IMR-90 (cell line): Measurements from ENCODE around the gene NPHP4. TPM values are rescaled to one million over a fixed set of nuclear protein-coding genes. Genes with fewer than 3 reads are reported as not detected.

ENCODE experiments used
- ATAC-seq: fragments of 200-7000 bp; cut with Tn5 transposase; 2 replicates; pipeline ENCODE4 v1.9.1; 2020; ENCODE audit warnings: low read depth, mild to moderate bottlenecking, moderate library complexity
- BruUV-seq: library from RNA; stranded (reverse); fragments of 400-500 nt; replicated peaks from 2 replicates; lab custom pipeline; 2021; lab: Mats Ljungman, UMichigan
- CTCF ChIA-PET: fragments of 300-600 bp; formaldehyde crosslinking; extraction: SDS; loops from one replicate; lab custom pipeline; 2021; ENCODE audit warnings: antibody characterized with exemption; lab: Yijun Ruan, JAX
- POLR2A ChIA-PET: fragments of 300-600 bp; sonication (Branson Sonifier 250); formaldehyde crosslinking; loops from one replicate; lab custom pipeline; 2022; ENCODE audit warnings: antibody characterized with exemption; ENCODE audit not compliant: unreplicated experiment; lab: Charles Lee
- DNase-seq: peaks from one replicate; pipeline ENCODE4 v3.0.0; 2013
- H2AFZ ChIP-seq: replicated peaks from 2 replicates; pipeline ENCODE3; 2013; ENCODE audit warnings: low read length, mild to moderate bottlenecking; ENCODE audit not compliant: poor library complexity
- H2AK5ac ChIP-seq: 2 replicates; pipeline ENCODE4 v1.6.1; 2013; ENCODE audit warnings: low read depth, low read length, inconsistent platforms
- H2AK9ac ChIP-seq: replicated peaks from 2 replicates; pipeline ENCODE3; 2013; ENCODE audit warnings: mild to moderate bottlenecking, low read depth, low read length, moderate library complexity; ENCODE audit not compliant: poor library complexity
- H2BK120ac ChIP-seq: 2 replicates; pipeline ENCODE4 v1.6.1; 2013; ENCODE audit warnings: low read depth, low read length, inconsistent platforms
- H2BK15ac ChIP-seq: 3 replicates; pipeline ENCODE4 v1.6.1; 2013; ENCODE audit warnings: low read depth, low read length, inconsistent platforms
- H2BK20ac ChIP-seq: 2 replicates; pipeline ENCODE4 v1.6.1; 2013; ENCODE audit warnings: low read depth, mild to moderate bottlenecking, inconsistent platforms, low read length, moderate library complexity
- H2BK5ac ChIP-seq: 2 replicates; pipeline ENCODE4 v1.6.1; 2013; ENCODE audit warnings: mild to moderate bottlenecking, low read depth, low read length, inconsistent platforms; ENCODE audit not compliant: poor library complexity, severe bottlenecking
- H3K14ac ChIP-seq: replicated peaks from 2 replicates; pipeline ENCODE4 v1.6.1; 2013; ENCODE audit warnings: low read depth, low read length, inconsistent platforms
- H3K18ac ChIP-seq: 2 replicates; pipeline ENCODE4 v1.6.1; 2013; ENCODE audit warnings: low read depth, low read length, control low read depth
- H3K23ac ChIP-seq: 2 replicates; pipeline ENCODE4 v1.6.1; 2013; ENCODE audit warnings: low read depth, low read length, inconsistent platforms
- H3K27ac ChIP-seq: 2 replicates; pipeline ENCODE4 v1.5.1; 2013; ENCODE audit warnings: mild to moderate bottlenecking, control low read depth, low read length; ENCODE audit not compliant: insufficient read depth
- H3K27me3 ChIP-seq: 2 replicates; pipeline ENCODE4 v1.6.1; 2013; ENCODE audit warnings: low read length; ENCODE audit not compliant: control insufficient read depth, insufficient read depth
- H3K36me3 ChIP-seq: 2 replicates; pipeline ENCODE4 v1.6.1; 2013; ENCODE audit warnings: low read length, mixed read lengths; ENCODE audit not compliant: control insufficient read depth, insufficient read depth
- H3K4ac ChIP-seq: 2 replicates; pipeline ENCODE4 v1.6.1; 2013; ENCODE audit warnings: low read depth, low read length, inconsistent platforms
- H3K4me1 ChIP-seq: 2 replicates; pipeline ENCODE4 v1.6.1; 2013; ENCODE audit warnings: low read length, mixed read lengths; ENCODE audit not compliant: control insufficient read depth, insufficient read depth
- H3K4me2 ChIP-seq: 2 replicates; pipeline ENCODE4 v1.6.1; 2013; ENCODE audit warnings: low read depth, mild to moderate bottlenecking, control low read depth, low read length, moderate library complexity
- H3K4me3 ChIP-seq: 2 replicates; pipeline ENCODE4 v1.5.1; 2013; ENCODE audit warnings: low read depth, mild to moderate bottlenecking, control low read depth, low read length, moderate library complexity; ENCODE audit not compliant: insufficient read depth
- H3K56ac ChIP-seq: 2 replicates; pipeline ENCODE4 v1.6.1; 2013; ENCODE audit warnings: low read length, inconsistent platforms; ENCODE audit not compliant: insufficient read depth; ENCODE audit errors: extremely low read depth
- H3K79me1 ChIP-seq, 2 experiments: 2 replicates each; pipeline ENCODE4 v1.6.1; 2013; ENCODE audit warnings: low read length in 2 of 2, inconsistent platforms in 1 of 2, low read depth in 1 of 2
- H3K9ac ChIP-seq: 2 replicates; pipeline ENCODE4 v1.6.1; 2013; ENCODE audit warnings: low read depth, low read length, control low read depth
- H3K9me1 ChIP-seq: 2 replicates; pipeline ENCODE4 v1.6.1; 2013; ENCODE audit warnings: low read length, inconsistent platforms; ENCODE audit not compliant: insufficient read depth
- H3K9me3 ChIP-seq: 2 replicates; pipeline ENCODE4 v1.6.1; 2013; ENCODE audit warnings: low read length; ENCODE audit not compliant: control insufficient read depth, insufficient read depth
- H4K20me1 ChIP-seq: 2 replicates; pipeline ENCODE4 v1.6.1; 2013; ENCODE audit warnings: low read length, inconsistent platforms; ENCODE audit not compliant: insufficient read depth
- H4K5ac ChIP-seq: 2 replicates; pipeline ENCODE4 v1.6.1; 2013; ENCODE audit warnings: mild to moderate bottlenecking, low read depth, low read length, control low read depth
- H4K8ac ChIP-seq, 2 experiments: 2 replicates each; pipeline ENCODE4 v1.6.1; 2013; ENCODE audit warnings: low read depth in 2 of 2, low read length in 2 of 2, control low read depth in 1 of 2, inconsistent platforms in 1 of 2
- H4K91ac ChIP-seq: 2 replicates; pipeline ENCODE4 v1.6.1; 2013; ENCODE audit warnings: low read depth, low read length, inconsistent platforms; ENCODE audit not compliant: insufficient read depth
- BHLHE40 ChIP-seq: fragments of 150-350 bp; IDR thresholded peaks from 2 replicates; pipeline ENCODE4 v1.6.1; 2016; ENCODE audit warnings: mild to moderate bottlenecking, low read depth, low read length
- CEBPB ChIP-seq: IDR thresholded peaks from 2 replicates; pipeline ENCODE4 v1.6.1; 2012; ENCODE audit warnings: low read depth, low read length, improper control_type of control experiment
- CHD1 ChIP-seq: IDR thresholded peaks from 2 replicates; pipeline ENCODE4 v1.6.1; 2012; ENCODE audit warnings: low read depth, low read length, improper control_type of control experiment
- FOS ChIP-seq: fragments of 150-350 bp; IDR thresholded peaks from 2 replicates; pipeline ENCODE4 v1.6.1; 2016; ENCODE audit warnings: low read depth, low read length
- MAFK ChIP-seq: IDR thresholded peaks from 2 replicates; pipeline ENCODE4 v1.6.1; 2012; ENCODE audit warnings: low read depth, low read length, improper control_type of control experiment
- MAZ ChIP-seq: IDR thresholded peaks from 2 replicates; pipeline ENCODE4 v1.6.1; 2012; ENCODE audit warnings: low read depth, mild to moderate bottlenecking, low read length, improper control_type of control experiment, moderate library complexity, borderline replicate concordance
- MXI1 ChIP-seq: IDR thresholded peaks from 2 replicates; pipeline ENCODE4 v1.6.1; 2012; ENCODE audit warnings: low read depth, mild to moderate bottlenecking, low read length, moderate library complexity, borderline replicate concordance
- NFE2L2 ChIP-seq: fragments of 150-350 bp; IDR thresholded peaks from 2 replicates; pipeline ENCODE4 v1.6.1; 2016; ENCODE audit warnings: low read depth, mild to moderate bottlenecking, low read length
- POLR2A ChIP-seq: IDR thresholded peaks from 2 replicates; pipeline ENCODE4 v1.6.1; 2012; ENCODE audit warnings: mild to moderate bottlenecking, low read depth, low read length
- RAD21 ChIP-seq: IDR thresholded peaks from 2 replicates; pipeline ENCODE4 v1.6.1; 2012; ENCODE audit warnings: low read length, improper control_type of control experiment
- RCOR1 ChIP-seq: IDR thresholded peaks from 2 replicates; pipeline ENCODE4 v1.6.1; 2012; ENCODE audit warnings: mild to moderate bottlenecking, low read length, improper control_type of control experiment; ENCODE audit not compliant: insufficient replicate concordance
- RFX5 ChIP-seq: IDR thresholded peaks from 2 replicates; pipeline ENCODE4 v1.8.0; 2012; ENCODE audit warnings: low read depth, mild to moderate bottlenecking, low read length, moderate library complexity
- SMC3 ChIP-seq: fragments of 150-350 bp; IDR thresholded peaks from 2 replicates; pipeline ENCODE4 v1.6.1; 2016; ENCODE audit warnings: low read depth, mild to moderate bottlenecking, antibody characterized with exemption, low read length, moderate library complexity
- WGBS, 2 experiments: methylation state at CpG; one replicate each; pipeline versions ENCODE4 v1.1.5 to v1.1.7; 2013; ENCODE audit warnings: missing lambda C conversion rate in 2 of 2; ENCODE audit not compliant: insufficient read length in 1 of 2; ENCODE audit errors: extremely low coverage in 2 of 2; 5-methylcytosine and 5-hydroxymethylcytosine counted together
- dilution Hi-C: fragments of 300-500 bp; cut with HindIII; formaldehyde crosslinking; loops from one replicate; pipeline ENCODE4 v1.14.3; 2018; ENCODE audit warnings: low sequenced_read_pairs; ENCODE audit not compliant: unreplicated experiment
- in situ Hi-C: fragments of 300-500 bp; cut with MboI; formaldehyde crosslinking; loops from 3 replicates; pipeline ENCODE4 v1.14.3; 2019; ENCODE audit warnings: low sequenced_read_pairs, inconsistent platforms, mixed read lengths
- intact Hi-C: fragments of 100-400 bp; cut with micrococcal nuclease; formaldehyde crosslinking; loops from 2 replicates; pipeline ENCODE4 v1.10.0; 2022
- polyA plus RNA-seq, 3 experiments: library from polyadenylated mRNA; depleted of rRNA; stranded (reverse); fragments of >200 nt; gene quantifications; 2 replicates each; pipeline ENCODE4 v1.2.3, GENCODE V29; 2012; ENCODE audit warnings: low replicate concordance in 1 of 3
- total RNA-seq: library from RNA; depleted of rRNA; stranded (reverse); fragments of >200 nt; gene quantifications from 2 replicates; pipeline ENCODE4 v1.2.3, GENCODE V29; 2012
- TF ChIP-seq, protein P1 (sequence below): conservative IDR thresholded peaks from 2 replicates; pipeline ENCODE4 v1.5.1; 2012; ENCODE audit warnings: mild to moderate bottlenecking, low read depth, low read length, improper control_type of control experiment
- TF ChIP-seq, protein P2 (sequence below): fragments of 150-350 bp; IDR thresholded peaks from 2 replicates; pipeline ENCODE4 v1.6.1; 2017; ENCODE audit warnings: mild to moderate bottlenecking, antibody characterized with exemption, low read length, low read depth
- TF ChIP-seq, protein P3 (sequence below): fragments of 150-350 bp; IDR thresholded peaks from 2 replicates; pipeline ENCODE4 v1.6.1; 2016; ENCODE audit warnings: low read depth, mild to moderate bottlenecking, low read length, moderate library complexity, borderline replicate concordance

The NPHP4 gene
- total and polyA plus RNA-seq, 2 of the 4 experiments (the other 2 are of a cell fraction) = 2.0 to 5.5 TPM

DNA sequence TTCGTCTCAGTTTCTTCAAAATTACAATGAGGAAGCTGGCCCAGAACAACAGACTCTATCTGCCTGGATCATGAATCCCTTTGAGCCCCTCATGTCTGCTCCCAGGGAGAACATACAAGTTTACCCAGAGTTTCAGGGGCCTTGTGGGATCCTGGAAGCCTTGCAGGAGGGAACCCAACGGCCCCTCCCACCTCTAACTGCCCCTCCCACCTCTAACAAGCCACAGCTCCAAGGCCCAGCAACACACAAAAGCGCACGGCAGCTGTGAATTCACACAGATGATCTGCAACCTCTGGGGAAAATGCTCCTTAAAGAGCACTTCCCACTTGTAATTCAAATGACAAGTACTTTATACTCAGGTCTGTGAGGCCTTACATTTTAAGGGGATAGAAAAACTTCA, 113.3 kb downstream of the NPHP4 start:
- Histone ChIP-seq H3K79me1 (no peaks in the 10 kb centered on the region), H2BK20ac (no peak overlapping the region), H3K9ac (no peak overlapping the region), H2BK15ac (no peak overlapping the region), H3K56ac (no peak overlapping the region), H3K18ac (no peak overlapping the region), H4K5ac (no peak overlapping the region), H3K9me3 (peaks cover 7% of the 10 kb centered on the region; the same call in 1 of the 2 replicates), H3K4me3 (no peak overlapping the region), H3K4ac (no peak overlapping the region), H2AK5ac (no peak overlapping the region), H3K14ac (no peak overlapping the region), H2AK9ac (no peak overlapping the region), H2BK5ac (no peak overlapping the region), H4K20me1 (no peaks in the 10 kb centered on the region), H3K27ac (no peak overlapping the region), H3K9me1 (no peaks in the 10 kb centered on the region), H2BK120ac (no peak overlapping the region), H3K36me3 (peaks cover 21% of the 10 kb centered on the region), H3K4me2 (no peak overlapping the region), H4K91ac (no peak overlapping the region), H4K8ac (no peak overlapping the region), H3K27me3 (no peaks in the 10 kb centered on the region), H3K23ac (no peak overlapping the region), H3K4me1 (no peaks in the 10 kb centered on the region), H2AFZ (no peak overlapping the region)
- intact Hi-C loops = no loop called here
- ATAC-seq (no peak), DNase-seq (no peak)
- WGBS, 2 experiments = 80% methylated on average over 1 of the region's 4 CpGs; no CpG with 5 or more reads in 1 of the 2 experiments
- in situ Hi-C loops = no loop called here
- no peak for TF ChIP-seq FOS
- no peak for TF ChIP-seq RFX5
- no peak for TF ChIP-seq SMC3
- no peak for TF ChIP-seq CHD1
- TF ChIP-seq POLR2A = no peak
- TF ChIP-seq, protein P1, sequence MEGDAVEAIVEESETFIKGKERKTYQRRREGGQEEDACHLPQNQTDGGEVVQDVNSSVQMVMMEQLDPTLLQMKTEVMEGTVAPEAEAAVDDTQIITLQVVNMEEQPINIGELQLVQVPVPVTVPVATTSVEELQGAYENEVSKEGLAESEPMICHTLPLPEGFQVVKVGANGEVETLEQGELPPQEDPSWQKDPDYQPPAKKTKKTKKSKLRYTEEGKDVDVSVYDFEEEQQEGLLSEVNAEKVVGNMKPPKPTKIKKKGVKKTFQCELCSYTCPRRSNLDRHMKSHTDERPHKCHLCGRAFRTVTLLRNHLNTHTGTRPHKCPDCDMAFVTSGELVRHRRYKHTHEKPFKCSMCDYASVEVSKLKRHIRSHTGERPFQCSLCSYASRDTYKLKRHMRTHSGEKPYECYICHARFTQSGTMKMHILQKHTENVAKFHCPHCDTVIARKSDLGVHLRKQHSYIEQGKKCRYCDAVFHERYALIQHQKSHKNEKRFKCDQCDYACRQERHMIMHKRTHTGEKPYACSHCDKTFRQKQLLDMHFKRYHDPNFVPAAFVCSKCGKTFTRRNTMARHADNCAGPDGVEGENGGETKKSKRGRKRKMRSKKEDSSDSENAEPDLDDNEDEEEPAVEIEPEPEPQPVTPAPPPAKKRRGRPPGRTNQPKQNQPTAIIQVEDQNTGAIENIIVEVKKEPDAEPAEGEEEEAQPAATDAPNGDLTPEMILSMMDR = no peak
- no peak for TF ChIP-seq MXI1
- TF ChIP-seq, protein P2, sequence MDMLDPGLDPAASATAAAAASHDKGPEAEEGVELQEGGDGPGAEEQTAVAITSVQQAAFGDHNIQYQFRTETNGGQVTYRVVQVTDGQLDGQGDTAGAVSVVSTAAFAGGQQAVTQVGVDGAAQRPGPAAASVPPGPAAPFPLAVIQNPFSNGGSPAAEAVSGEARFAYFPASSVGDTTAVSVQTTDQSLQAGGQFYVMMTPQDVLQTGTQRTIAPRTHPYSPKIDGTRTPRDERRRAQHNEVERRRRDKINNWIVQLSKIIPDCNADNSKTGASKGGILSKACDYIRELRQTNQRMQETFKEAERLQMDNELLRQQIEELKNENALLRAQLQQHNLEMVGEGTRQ = no peak
- TF ChIP-seq MAZ = no peak
- TF ChIP-seq CEBPB = no peak
- TF ChIP-seq BHLHE40 = no peak
- TF ChIP-seq RAD21 = no peak
- TF ChIP-seq, protein P3, sequence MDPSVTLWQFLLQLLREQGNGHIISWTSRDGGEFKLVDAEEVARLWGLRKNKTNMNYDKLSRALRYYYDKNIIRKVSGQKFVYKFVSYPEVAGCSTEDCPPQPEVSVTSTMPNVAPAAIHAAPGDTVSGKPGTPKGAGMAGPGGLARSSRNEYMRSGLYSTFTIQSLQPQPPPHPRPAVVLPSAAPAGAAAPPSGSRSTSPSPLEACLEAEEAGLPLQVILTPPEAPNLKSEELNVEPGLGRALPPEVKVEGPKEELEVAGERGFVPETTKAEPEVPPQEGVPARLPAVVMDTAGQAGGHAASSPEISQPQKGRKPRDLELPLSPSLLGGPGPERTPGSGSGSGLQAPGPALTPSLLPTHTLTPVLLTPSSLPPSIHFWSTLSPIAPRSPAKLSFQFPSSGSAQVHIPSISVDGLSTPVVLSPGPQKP = no peak
- TF ChIP-seq RCOR1 = no peak
- no peak for TF ChIP-seq NFE2L2
- TF ChIP-seq MAFK = no peak
- ChIA-PET POLR2A (no interaction called here), CTCF (no interaction called here)
- no TSS peak for BruUV-seq
- dilution Hi-C loops = no loop called here
